Kidney glomerular epithelial cell (primary cell): ENCODE data around the gene DIS3.
A peak's percentile ranks its signal among the peaks of the same experiment; 100 is the strongest.
"Not testable (repeated sequence)": the region's sequence is repeated elsewhere in the genome, so short reads cannot be mapped to it uniquely, and the experiment has no call there.

Experiments used
- DNase-seq: peaks from one replicate; lab custom pipeline; 2025; lab: John Stamatoyannopoulos, UW

The DIS3 gene

GRCh38 chr13:72740015-72740414, 41.7 kb downstream of the DIS3 start:
- DNase-seq = no peak

DNA sequence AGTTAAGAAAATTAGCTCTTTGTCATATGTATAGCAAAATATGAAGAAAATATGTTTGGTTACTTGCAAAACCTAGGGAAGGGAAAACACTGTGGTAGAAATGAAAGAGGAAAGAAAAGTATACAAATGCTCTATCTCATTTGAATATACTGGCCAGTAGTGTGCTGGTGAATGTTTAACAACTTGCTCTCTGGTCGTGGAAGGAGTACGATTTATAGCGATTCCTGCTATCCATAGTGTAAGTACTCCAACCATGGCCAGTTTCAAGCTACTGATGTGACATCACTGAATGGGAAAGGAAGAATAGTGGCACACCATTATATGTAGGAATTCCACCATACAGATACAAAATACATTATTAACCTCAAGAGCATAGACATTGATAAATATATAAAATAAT, 44.7 kb downstream of the DIS3 start:
- DNase-seq = no peak

GRCh38 chr13:72728290-72728605, 53.5 kb downstream of the DIS3 start:
- DNase-seq = no peak

- DNase-seq = peak; percentile 95
Observed at GRCh38 chr13:72727417-72728289, 54.0 kb downstream of the DIS3 start, which contains the start of the genes BORA and MZT1. BORA (plus strand) TSS chr13:72727923; CDS start chr13:72728941, 1,018 bp downstream. MZT1 (minus strand) TSS chr13:72727629; CDS start chr13:72727602, 27 bp downstream.

DNA sequence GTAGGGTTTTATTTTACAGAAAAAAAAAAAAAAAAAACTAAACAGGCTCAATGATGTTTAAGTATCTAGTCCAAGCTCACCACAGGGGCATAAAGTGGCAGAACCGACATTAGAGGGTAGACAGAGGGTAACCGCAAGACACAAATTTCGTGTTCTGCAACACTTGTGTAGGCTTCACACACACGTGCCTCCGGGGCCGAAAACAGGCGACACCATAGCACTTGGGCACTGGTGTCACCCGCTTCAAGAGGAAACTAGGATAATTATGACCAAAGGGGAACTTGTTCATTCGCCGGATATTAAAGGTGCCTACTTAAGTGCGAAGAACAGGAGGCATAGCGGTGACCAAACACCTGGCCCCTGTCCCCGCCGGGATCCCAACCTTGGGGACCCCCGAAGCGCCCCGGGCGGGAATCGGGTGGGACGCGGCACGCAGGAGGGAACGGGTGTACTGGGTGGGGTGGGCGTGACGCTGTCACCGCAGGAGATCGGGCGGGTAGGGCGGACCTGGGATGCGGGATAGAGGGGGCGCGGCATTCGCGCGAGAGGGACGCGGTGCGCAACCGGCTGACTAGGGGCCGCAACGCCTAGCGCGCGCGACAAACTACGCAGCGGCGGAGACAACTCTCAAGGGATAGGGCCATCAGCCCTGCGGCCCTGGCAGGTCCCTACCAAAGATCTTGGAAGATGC, 54.8 kb downstream of the DIS3 start:
- DNase-seq = no peak

DNA sequence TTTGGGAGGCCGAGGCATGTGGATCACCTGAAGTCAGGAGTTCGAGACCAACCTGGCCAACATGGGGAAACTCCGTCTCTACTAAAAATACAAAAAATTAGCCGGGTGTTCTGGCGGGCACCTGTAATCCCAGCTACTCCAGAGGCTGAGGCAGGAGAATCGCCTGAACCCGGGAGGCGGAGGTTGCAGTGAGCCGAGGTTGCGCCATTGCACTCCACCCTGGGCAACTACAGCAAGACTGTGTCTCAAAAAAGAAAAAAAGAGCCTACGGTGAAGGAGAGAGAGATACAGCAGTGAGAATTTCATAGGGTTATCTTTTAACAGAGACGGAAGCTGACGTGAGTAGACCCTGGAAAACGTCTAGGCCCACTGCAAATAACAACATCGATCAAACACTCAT, 55.5 kb downstream of the DIS3 start:
- DNase-seq = not testable (repeated sequence)

DNA sequence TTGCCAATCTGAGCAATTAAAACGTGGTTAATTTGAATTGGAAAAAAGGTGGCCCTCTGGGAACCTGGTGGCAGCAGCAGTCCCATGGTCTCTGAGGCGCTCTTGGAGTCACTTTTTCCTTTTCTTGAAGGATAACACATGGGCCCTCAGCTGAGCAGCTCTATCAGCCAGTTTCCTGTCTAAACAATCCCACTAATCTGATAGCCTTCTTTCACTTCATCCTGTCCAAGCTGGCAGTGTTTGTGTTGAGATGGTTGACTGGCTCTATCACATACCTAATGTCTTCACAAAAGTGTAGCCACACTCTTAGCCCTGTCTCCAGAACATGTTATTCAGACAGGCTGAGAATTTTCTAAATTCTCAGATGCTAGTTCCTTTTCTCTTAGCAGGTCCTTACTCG, 64.9 kb downstream of the DIS3 start:
- peak; percentile 31 for DNase-seq
